RWPE1 (cell line): ENCODE results near the gene PEX5.
A peak's percentile ranks its signal among the peaks of the same experiment; 100 is the strongest.

Source experiments
- CTCF ChIA-PET: fragments of 350-600 bp; sonication (Branson Sonifier 250); formaldehyde crosslinking; extraction: SDS; loops from one replicate; lab custom pipeline; 2021; lab: Yijun Ruan, JAX
- POLR2A ChIA-PET: fragments of 400-600 bp; formaldehyde crosslinking; extraction: SDS; loops from one replicate; lab custom pipeline; 2020; ENCODE audit warnings: antibody characterized with exemption; ENCODE audit not compliant: low non-redundant PET; lab: Yijun Ruan, JAX
- DNase-seq: peaks from one replicate; pipeline ENCODE4 v3.0.0; 2012; ENCODE audit warnings: low spot score
- H3K27ac ChIP-seq: fragments of 450-650 bp; 2 replicates; pipeline ENCODE4 v1.5.1; 2017
- CTCF ChIP-seq: fragments of 450-650 bp; conservative IDR thresholded peaks from 2 replicates; pipeline ENCODE4 v1.5.1; 2017; ENCODE audit warnings: low read depth, mild to moderate bottlenecking

PEX5 gene

GRCh38 chr12:7157391-7157790 is 32.1 kb upstream of the PEX5 start:
- H3K27ac ChIP-seq: no peak overlapping the region
- DNase-seq: no peak
- no peak for TF ChIP-seq CTCF
- ChIA-PET CTCF (interaction anchor here (0.6 kb wide), 1 partner anchor 15 kb away, joined by 5 read pairs; no protein-coding TSS in a partner anchor), POLR2A (no interaction called here)

- CTCF ChIA-PET: no interaction called here
- DNase-seq: no peak
These were observed 30.5 kb upstream of the PEX5 start for GRCh38 chr12:7158781-7159609.

GRCh38 chr12:7160183-7160582 is 29.3 kb upstream of the PEX5 start:
- no peak for TF ChIP-seq CTCF
- ChIA-PET CTCF (interaction anchor here (0.6 kb wide), 1 partner anchor 18 kb away, joined by 3 read pairs; no protein-coding TSS in a partner anchor), POLR2A (no interaction called here)

More at GRCh38 chr12:7158781-7159609, 30.5 kb upstream of the PEX5 start:
- no peak for TF ChIP-seq CTCF
- POLR2A ChIA-PET: no interaction called here
- H3K27ac ChIP-seq: no peak overlapping the region

GRCh38 chr12:7161327-7161726 is 28.2 kb upstream of the PEX5 start:
- no peak overlapping the region for H3K27ac ChIP-seq
- ChIA-PET CTCF (interaction anchor here (0.9 to 1.0 kb wide), 2 partner anchors 16 to 19 kb away, joined by 3 read pairs; no protein-coding TSS in a partner anchor), POLR2A (no interaction called here)
- TF ChIP-seq CTCF: no peak
- no peak for DNase-seq

More at GRCh38 chr12:7160183-7160582, 29.3 kb upstream of the PEX5 start:
- H3K27ac ChIP-seq: no peak overlapping the region
- no peak for DNase-seq

GRCh38 chr12:7161811-7162210 is 27.7 kb upstream of the PEX5 start:
- POLR2A ChIA-PET: no interaction called here
- CTCF ChIA-PET: interaction anchor here (0.6 to 1.7 kb wide), 5 partner anchors 8 to 539 kb away, joined by 3 to 7 read pairs (median 4); no protein-coding TSS in a partner anchor
- no peak overlapping the region for H3K27ac ChIP-seq
- DNase-seq: no peak
- TF ChIP-seq CTCF: no peak

- peak; percentile 64 for TF ChIP-seq CTCF
- no peak overlapping the region for H3K27ac ChIP-seq
- ChIA-PET CTCF (interaction anchor here (0.5 to 1.7 kb wide), 8 partner anchors 8 to 538 kb away, joined by 3 to 7 read pairs (median 3); no protein-coding TSS in a partner anchor), POLR2A (no interaction called here)
- peak; percentile 68 for DNase-seq
These were observed 26.8 kb upstream of the PEX5 start for GRCh38 chr12:7162691-7163114.
